SK-N-MC (cell line): ENCODE results near the gene PIAS2.

Experiments used
- EZH2 ChIP-seq: fragments of 200-600 bp; sonication (generic); IDR thresholded peaks from one replicate; pipeline ENCODE4 v1.6.1; 2017; ENCODE audit warnings: antibody characterized with exemption
- FOXP2 ChIP-seq: optimal IDR thresholded peaks from 2 replicates; pipeline ENCODE3; 2011; ENCODE audit warnings: mild to moderate bottlenecking, moderate library complexity; ENCODE audit not compliant: insufficient read depth; ENCODE audit errors: extremely low read length, control extremely low read depth
- POLR2AphosphoS5 ChIP-seq: IDR thresholded peaks from 2 replicates; pipeline ENCODE4 v1.6.1; 2012; ENCODE audit warnings: mild to moderate bottlenecking, low read depth, low read length, borderline replicate concordance

GRCh38 chr18:46891742-46892214 lies 25.5 kb downstream of the PIAS2 start:
- no peak for TF ChIP-seq POLR2AphosphoS5
- TF ChIP-seq EZH2 = no peak
- no peak for TF ChIP-seq FOXP2
